Endothelial cell (in vitro differentiated cells): ENCODE measurements around the gene KLHL40. TPM values are rescaled to one million over a fixed set of nuclear protein-coding genes. Genes with fewer than 3 reads are reported as not detected.

ENCODE experiments used
- DNase-seq: peaks from one replicate; pipeline ENCODE4 v3.0.0; 2021; ENCODE audit warnings: low spot score
- H3K27ac Mint-ChIP-seq: one replicate; pipeline ENCODE4 v1.8.0; 2021; ENCODE audit warnings: mixed read lengths, inconsistent platforms; ENCODE audit not compliant: unreplicated experiment
- H3K27me3 Mint-ChIP-seq: one replicate; pipeline ENCODE4 v1.8.0; 2021; ENCODE audit warnings: mild to moderate bottlenecking, moderate library complexity, mixed read lengths, inconsistent platforms; ENCODE audit not compliant: unreplicated experiment
- H3K36me3 Mint-ChIP-seq: one replicate; pipeline ENCODE4 v1.8.0; 2021; ENCODE audit warnings: mild to moderate bottlenecking, low read depth, mixed read lengths, inconsistent platforms; ENCODE audit not compliant: unreplicated experiment
- H3K4me1 Mint-ChIP-seq: one replicate; pipeline ENCODE4 v1.8.0; 2021; ENCODE audit warnings: mild to moderate bottlenecking, mixed read lengths, inconsistent platforms; ENCODE audit not compliant: unreplicated experiment
- H3K4me3 Mint-ChIP-seq: one replicate; pipeline ENCODE4 v1.8.0; 2021; ENCODE audit warnings: mild to moderate bottlenecking, mixed read lengths, inconsistent platforms; ENCODE audit not compliant: unreplicated experiment
- H3K9me3 Mint-ChIP-seq: one replicate; pipeline ENCODE4 v1.8.0; 2021; ENCODE audit warnings: mixed read lengths, inconsistent platforms; ENCODE audit not compliant: unreplicated experiment
- CTCF ChIP-seq: fragments of 200-600 bp; sonication (generic); IDR thresholded peaks from one replicate; pipeline ENCODE4 v1.5.0; 2021; ENCODE audit warnings: antibody characterized with exemption; ENCODE audit not compliant: unreplicated experiment
- total RNA-seq: library from RNA; stranded (reverse); fragmentation: NEBNext Ultra II Directional; extraction: Animal tissue kit (Norgen Biotek cat#: 25700); gene quantifications from one replicate; pipeline ENCODE4 v1.2.1, GENCODE V29; 2021; ENCODE audit not compliant: unreplicated experiment

The KLHL40 gene
- total RNA-seq, 1 donor from 2014 or later = not detected

- H3K9me3 Mint-ChIP-seq = no peaks in the 10 kb centered on the region
- H3K27ac Mint-ChIP-seq = no peak overlapping the region
- peaks cover 2% of the 10 kb centered on the region for H3K27me3 Mint-ChIP-seq
- no peaks in the 10 kb centered on the region for H3K4me1 Mint-ChIP-seq
- no peak for TF ChIP-seq CTCF
- no peaks in the 10 kb centered on the region for H3K36me3 Mint-ChIP-seq
- H3K4me3 Mint-ChIP-seq = no peak overlapping the region
- DNase-seq = no peak
These were observed 42.7 kb downstream of the KLHL40 start for GRCh38 chr3:42728056-42728455.

GRCh38 chr3:42728668-42729364 lies 43.5 kb downstream of the KLHL40 start:
- no peak for DNase-seq

GRCh38 chr3:42729404-42730145 lies 44.2 kb downstream of the KLHL40 start:
- Mint-ChIP-seq H3K27ac (no peak overlapping the region), H3K4me1 (no peaks in the 10 kb centered on the region), H3K36me3 (no peaks in the 10 kb centered on the region), H3K27me3 (peaks cover 4% of the 10 kb centered on the region), H3K4me3 (no peak overlapping the region), H3K9me3 (no peaks in the 10 kb centered on the region)
- DNase-seq = no peak
- TF ChIP-seq CTCF = no peak

More at GRCh38 chr3:42728668-42729364, 43.5 kb downstream of the KLHL40 start:
- Mint-ChIP-seq H3K27me3 (peaks cover 2% of the 10 kb centered on the region), H3K9me3 (no peaks in the 10 kb centered on the region), H3K4me3 (no peak overlapping the region), H3K36me3 (no peaks in the 10 kb centered on the region), H3K4me1 (no peaks in the 10 kb centered on the region), H3K27ac (no peak overlapping the region)
- no peak for TF ChIP-seq CTCF

- Mint-ChIP-seq H3K4me3 (no peak overlapping the region), H3K27ac (no peak overlapping the region), H3K36me3 (no peaks in the 10 kb centered on the region), H3K27me3 (peaks cover 7% of the 10 kb centered on the region), H3K9me3 (no peaks in the 10 kb centered on the region), H3K4me1 (no peaks in the 10 kb centered on the region)
- DNase-seq = no peak
- TF ChIP-seq CTCF = no peak
These were observed 45.0 kb downstream of the KLHL40 start for GRCh38 chr3:42730294-42730693.
